Breast epithelium (tissue), 3 donors: ENCODE measurements around the gene GNRH2.

Experiments used
- CTCF ChIP-seq, 3 donors: fragments of 450-650 bp; IDR thresholded peaks; one replicate each; pipeline ENCODE4 v1.5.1; 2016 to 2017; ENCODE audit warnings: antibody characterized with exemption in 3 of 3, mild to moderate bottlenecking in 3 of 3, moderate library complexity in 3 of 3
- POLR2A ChIP-seq: fragments of 450-650 bp; IDR thresholded peaks from one replicate; pipeline ENCODE4 v1.6.1; 2016; ENCODE audit warnings: antibody characterized with exemption, mild to moderate bottlenecking, moderate library complexity

GRCh38 chr20:3011752-3012151 is 31.7 kb upstream of the GNRH2 start:
- TF ChIP-seq POLR2A (no peak), CTCF (IDR thresholded peaks at IDR 0.05) (no peak)
